ENCODE results near the gene DMWD. TPM values are rescaled to one million over a fixed set of nuclear protein-coding genes. Genes with fewer than 3 reads are reported as not detected.

DMWD gene
- total RNA-seq, 1 experiment from 2014 or later, result 57.5 TPM

- peaks cover 22% of the 10 kb centered on the region for H3K4me1 Mint-ChIP-seq (ENCODE audit: insufficient read depth, unreplicated experiment)
- no peak overlapping the region for H3K27ac Mint-ChIP-seq (ENCODE audit: low read depth, unreplicated experiment)
- ChIA-PET POLR2A (no interaction called here), CTCF (interaction anchor here (0.6 kb wide), 1 partner anchor 8 kb away, joined by 3 read pairs; no protein-coding TSS in a partner anchor)
- no TSS peak for BruUV-seq (replicated peaks)
- TF ChIP-seq CTCF (IDR thresholded peaks at IDR 0.05; ENCODE audit: unreplicated experiment), result no peak
- H3K27me3 Mint-ChIP-seq (ENCODE audit: insufficient read depth, unreplicated experiment), result no peaks in the 10 kb centered on the region
- no peak for DNase-seq (ENCODE audit: unreplicated experiment)
- peaks cover 47% of the 10 kb centered on the region for H3K36me3 Mint-ChIP-seq (ENCODE audit: insufficient read depth, unreplicated experiment)
- intact Hi-C loops (cut with micrococcal nuclease), result no loop called here
- H3K9me3 Mint-ChIP-seq (ENCODE audit: unreplicated experiment), result no peaks in the 10 kb centered on the region
- no peak overlapping the region for H3K4me3 Mint-ChIP-seq (ENCODE audit: unreplicated experiment)
Observed at GRCh38 chr19:45774765-45775164, 17.9 kb downstream of the DMWD start.

- TF ChIP-seq CTCF (IDR thresholded peaks at IDR 0.05; ENCODE audit: unreplicated experiment), result no peak
- peaks cover 45% of the 10 kb centered on the region for H3K36me3 Mint-ChIP-seq (ENCODE audit: insufficient read depth, unreplicated experiment)
- ChIA-PET CTCF (interaction anchor here (1.0 to 1.5 kb wide), 3 partner anchors 18 to 57 kb away, joined by 3 to 6 read pairs (median 3); no protein-coding TSS in a partner anchor), POLR2A (interaction anchor here (0.8 to 2.7 kb wide), 2 partner anchors 9 to 56 kb away, joined by 3 to 15 read pairs; partner anchors contain the start of gene DMPK)
- no TSS peak for BruUV-seq (replicated peaks)
- no peak overlapping the region for H3K4me3 Mint-ChIP-seq (ENCODE audit: unreplicated experiment)
- intact Hi-C loops (cut with micrococcal nuclease), result no loop called here
- H3K4me1 Mint-ChIP-seq (ENCODE audit: insufficient read depth, unreplicated experiment), result peaks cover 12% of the 10 kb centered on the region
- H3K27ac Mint-ChIP-seq (ENCODE audit: low read depth, unreplicated experiment), result no peak overlapping the region
- no peaks in the 10 kb centered on the region for H3K27me3 Mint-ChIP-seq (ENCODE audit: insufficient read depth, unreplicated experiment)
- H3K9me3 Mint-ChIP-seq (ENCODE audit: unreplicated experiment), result no peaks in the 10 kb centered on the region
- DNase-seq (ENCODE audit: unreplicated experiment), result no peak
Observed at GRCh38 chr19:45773384-45773783, 19.3 kb downstream of the DMWD start.

GRCh38 chr19:45772912-45773311 is 19.7 kb downstream of the DMWD start:
- ChIA-PET CTCF (interaction anchor here (1.0 to 1.5 kb wide), 4 partner anchors 18 to 56 kb away, joined by 3 to 6 read pairs (median 4); no protein-coding TSS in a partner anchor), POLR2A (interaction anchor here (2.7 kb wide), 1 partner anchor 9 kb away, joined by 15 read pairs; the partner anchor contains the start of gene DMPK)

More at GRCh38 chr19:45772912-45773311, 19.7 kb downstream of the DMWD start:
- intact Hi-C loops (cut with micrococcal nuclease), result no loop called here
- Mint-ChIP-seq H3K27ac (ENCODE audit: low read depth, unreplicated experiment) (no peak overlapping the region), H3K9me3 (ENCODE audit: unreplicated experiment) (no peaks in the 10 kb centered on the region), H3K36me3 (ENCODE audit: insufficient read depth, unreplicated experiment) (peaks cover 43% of the 10 kb centered on the region), H3K27me3 (ENCODE audit: insufficient read depth, unreplicated experiment) (no peaks in the 10 kb centered on the region), H3K4me3 (ENCODE audit: unreplicated experiment) (no peak overlapping the region), H3K4me1 (ENCODE audit: insufficient read depth, unreplicated experiment) (peaks cover 12% of the 10 kb centered on the region)
- no TSS peak for BruUV-seq (replicated peaks)
- TF ChIP-seq CTCF (IDR thresholded peaks at IDR 0.05; ENCODE audit: unreplicated experiment), result no peak
- no peak for DNase-seq (ENCODE audit: unreplicated experiment)
